ENCODE data around the gene ZGPAT.
"Not testable (repeated sequence)": the region's sequence is repeated elsewhere in the genome, so short reads cannot be mapped to it uniquely, and the experiment has no call there.

The ZGPAT gene

DNA sequence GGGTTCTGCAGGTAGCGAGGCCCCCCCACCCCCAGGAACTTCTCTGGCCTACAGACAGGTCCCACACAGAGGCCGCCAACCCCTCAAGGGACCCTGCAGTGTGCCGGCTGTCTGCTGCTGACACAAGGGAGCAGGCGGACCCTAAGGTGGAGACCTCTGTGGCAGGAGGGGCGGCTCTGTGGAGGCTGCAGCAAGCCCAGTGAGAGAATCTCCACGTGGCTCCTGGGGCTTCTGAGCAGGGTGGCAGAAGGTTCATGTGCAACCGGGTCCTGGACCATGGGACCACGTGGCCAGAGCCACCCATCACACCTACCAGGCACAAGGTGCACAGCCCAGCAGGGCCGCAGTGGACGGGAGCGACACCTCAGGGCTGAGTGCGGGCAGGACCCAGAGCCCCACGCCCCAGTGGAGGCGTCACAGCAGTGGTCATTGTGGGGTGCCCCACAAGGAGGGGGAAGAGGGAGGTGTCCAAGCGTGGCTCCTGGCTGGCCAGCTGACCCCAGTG, 4.3 kb upstream of the ZGPAT start:
- no peak for DNase-seq (ENCODE audit: low read depth)

- DNase-seq (ENCODE audit: low read depth), result no peak
Observed at GRCh38 chr20:63703976-63704748, 3.7 kb upstream of the ZGPAT start.

GRCh38 chr20:63704749-63705117, 3.1 kb upstream of the ZGPAT start:
- no peak for DNase-seq (ENCODE audit: low read depth)

DNA sequence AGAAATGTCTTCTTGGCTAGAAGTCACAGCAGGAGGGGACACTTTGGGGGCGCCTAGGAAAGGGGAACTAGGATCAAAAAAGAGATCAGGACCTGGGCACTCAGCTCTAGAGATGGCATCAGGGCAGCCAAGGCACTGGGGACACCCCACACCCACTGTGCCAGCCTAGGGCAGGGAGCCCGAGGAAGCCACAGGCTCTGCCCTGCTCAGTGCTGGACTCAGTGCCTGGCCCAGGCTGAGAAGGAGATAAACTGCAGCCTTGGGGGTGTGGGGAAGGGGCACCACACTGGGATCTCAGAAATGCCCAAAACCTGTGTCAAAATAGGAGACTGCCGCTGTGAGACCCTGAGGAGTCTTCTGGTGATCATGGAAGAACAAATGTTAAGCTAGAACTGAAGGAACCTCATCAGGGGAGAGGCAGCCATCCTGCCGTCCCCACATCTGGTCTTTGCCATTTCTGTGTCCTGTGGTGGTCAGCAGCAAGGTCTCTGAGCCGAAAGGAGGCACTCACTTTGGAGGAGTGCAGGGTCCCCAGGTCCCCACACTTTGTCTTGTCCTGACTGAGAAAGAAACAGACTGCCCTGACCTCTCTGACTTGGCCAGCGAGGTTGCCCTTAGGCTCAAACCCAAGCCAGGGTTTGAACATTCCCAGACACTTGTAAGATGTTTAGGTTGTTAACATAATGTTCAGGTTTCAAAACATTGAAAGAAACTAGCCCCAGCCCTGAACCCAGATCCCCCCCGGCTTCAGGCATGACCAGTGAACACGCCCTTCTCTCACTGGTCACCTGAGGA, 2.4 kb upstream of the ZGPAT start:
- DNase-seq (ENCODE audit: low read depth), result no peak

DNA sequence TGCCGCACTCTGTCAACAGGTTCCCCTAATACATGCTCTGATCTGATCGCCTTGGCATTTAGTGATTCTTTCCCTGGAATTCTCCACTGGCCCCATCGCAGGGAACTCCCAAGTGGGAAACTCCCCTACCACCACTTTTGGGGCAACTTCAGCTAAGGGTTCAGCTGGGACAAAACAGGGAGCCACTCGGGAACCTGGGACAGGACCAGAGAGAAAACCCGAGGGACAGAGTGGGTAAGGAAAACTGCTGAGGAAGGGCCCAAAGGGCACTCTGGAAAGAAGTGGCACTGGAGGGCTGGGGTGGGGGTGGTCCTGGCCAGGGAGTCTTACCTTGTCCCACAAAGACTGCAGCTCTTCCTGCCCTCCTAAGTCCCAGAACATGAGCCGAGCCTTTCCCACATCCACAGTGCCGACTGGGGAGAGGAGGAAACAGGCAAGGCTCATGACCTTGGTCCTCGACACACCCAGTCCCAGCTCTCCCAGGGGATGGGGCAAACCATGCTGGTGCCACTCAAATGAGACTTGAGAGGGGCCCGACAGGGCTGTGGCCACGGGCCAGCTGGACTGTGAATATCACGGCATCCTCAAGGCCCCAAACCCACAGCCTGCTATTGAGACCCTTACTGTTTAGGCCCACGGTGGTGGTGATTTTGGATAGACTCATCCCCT, 1.7 kb upstream of the ZGPAT start:
- DNase-seq (ENCODE audit: low read depth), result no peak

DNA sequence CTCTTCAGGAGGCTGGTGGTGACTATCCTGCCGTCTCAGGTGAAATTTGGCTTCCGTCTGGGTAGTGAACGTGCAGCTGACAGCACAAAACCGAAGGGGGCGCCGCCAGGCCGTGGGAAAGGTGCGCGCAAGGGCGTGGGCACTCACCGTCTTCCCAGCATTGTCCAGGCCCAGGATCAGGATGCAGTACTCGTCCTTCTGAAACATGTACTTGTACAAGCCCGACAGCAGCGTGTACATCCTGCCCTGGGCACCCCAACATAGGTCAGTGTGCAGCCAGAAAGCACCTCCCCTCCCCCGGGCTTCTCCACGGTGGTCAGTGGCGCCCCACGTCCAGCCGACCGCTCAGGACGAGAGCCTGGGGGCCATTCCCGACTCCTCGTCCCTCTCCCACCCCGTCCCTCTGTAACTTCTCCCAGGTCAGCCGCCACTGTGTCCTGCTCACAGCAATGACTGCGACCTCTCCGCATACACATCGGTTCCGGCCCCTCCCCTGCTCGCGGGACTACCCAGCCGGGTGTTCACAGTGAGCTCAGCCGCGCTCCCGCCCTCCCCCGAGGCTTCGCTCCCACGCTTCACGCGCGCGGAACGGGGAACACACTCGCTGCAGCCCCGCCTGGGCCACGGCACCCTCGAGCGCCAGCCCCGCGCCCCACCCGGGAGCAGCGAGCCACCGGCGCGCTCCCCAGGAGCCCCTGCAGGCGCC, 834 bp upstream of the ZGPAT start:
- DNase-seq (ENCODE audit: low read depth), result peak; percentile 47

DNA sequence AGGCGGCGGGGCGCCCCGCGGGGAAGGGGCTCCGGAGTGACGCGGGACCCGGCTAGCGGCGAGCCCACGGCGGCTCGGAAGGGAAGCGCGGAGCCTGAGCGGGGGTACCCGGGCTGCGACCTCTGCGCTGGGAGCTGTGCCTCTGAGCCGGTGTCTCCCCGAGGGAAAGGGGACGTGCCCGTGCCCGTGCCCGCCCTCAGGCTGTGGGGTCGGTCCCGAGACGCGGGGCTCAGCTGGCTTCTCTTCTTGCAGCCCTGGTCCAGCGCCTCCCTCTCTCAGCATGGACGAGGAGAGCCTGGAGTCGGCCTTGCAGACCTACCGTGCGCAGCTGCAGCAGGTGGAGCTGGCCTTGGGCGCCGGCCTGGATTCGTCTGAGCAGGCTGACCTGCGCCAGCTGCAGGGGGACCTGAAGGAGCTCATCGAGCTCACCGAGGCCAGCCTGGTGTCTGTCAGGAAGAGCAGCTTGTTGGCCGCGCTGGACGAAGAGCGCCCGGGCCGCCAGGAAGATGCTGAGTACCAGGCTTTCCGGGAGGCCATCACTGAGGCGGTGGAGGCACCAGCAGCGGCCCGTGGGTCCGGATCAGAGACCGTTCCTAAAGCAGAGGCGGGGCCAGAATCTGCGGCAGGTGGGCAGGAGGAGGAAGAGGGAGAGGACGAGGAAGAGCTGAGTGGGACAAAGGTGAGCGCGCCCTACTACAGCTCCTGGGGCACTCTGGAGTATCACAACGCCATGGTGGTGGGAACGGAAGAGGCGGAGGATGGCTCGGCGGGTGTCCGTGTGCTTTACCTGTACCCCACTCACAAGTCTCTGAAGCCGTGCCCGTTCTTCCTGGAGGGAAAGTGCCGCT, 686 bp downstream of the ZGPAT start:
- DNase-seq (ENCODE audit: low read depth), result no peak

DNA sequence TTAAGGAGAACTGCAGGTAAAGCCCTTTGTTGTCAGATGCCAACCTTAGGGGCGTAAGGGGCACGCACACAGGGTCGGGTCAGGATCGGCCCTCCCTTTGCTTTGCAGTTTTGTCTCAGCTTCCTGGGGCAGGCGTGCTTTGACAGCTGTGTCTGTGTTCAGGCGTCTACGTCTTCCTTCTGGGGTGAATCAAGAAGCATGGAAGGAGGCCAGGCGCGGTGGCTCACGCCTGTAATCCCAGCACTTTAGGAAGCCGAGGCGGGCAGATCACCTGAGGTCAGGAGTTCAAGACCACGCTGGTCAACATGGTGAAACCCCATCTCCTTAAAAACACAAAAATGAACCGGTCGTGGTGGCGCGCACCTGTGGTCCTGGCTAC, 1.3 kb downstream of the ZGPAT start:
- no peak for DNase-seq (ENCODE audit: low read depth)

DNA sequence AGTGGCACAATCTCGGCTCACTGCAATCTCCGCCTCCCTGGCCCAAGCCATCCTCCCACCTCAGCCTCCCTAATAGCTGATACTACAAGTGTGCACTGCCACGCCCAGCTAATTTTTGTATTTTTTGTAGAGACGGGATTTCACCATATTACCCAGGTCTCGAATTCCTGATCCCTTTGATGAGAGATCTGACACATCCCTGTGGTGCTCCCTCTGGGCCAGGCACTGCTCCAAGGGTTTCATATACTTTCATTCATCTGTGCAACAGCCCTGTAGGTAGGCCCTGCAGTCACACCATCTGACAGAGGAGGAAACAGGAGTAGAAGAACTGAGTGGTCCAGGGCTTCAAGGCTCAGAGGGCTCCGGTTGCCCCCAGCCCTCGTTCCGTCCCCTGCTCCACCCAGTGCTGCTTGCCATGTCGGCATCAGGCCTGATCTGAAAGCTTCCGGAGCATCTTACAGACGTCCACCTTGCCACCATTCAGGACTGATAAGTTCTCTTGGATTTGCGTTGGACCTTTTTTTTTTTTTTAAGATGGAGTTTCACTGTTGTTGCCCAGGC, 3.3 kb downstream of the ZGPAT start:
- DNase-seq (ENCODE audit: low read depth), result no peak

DNA sequence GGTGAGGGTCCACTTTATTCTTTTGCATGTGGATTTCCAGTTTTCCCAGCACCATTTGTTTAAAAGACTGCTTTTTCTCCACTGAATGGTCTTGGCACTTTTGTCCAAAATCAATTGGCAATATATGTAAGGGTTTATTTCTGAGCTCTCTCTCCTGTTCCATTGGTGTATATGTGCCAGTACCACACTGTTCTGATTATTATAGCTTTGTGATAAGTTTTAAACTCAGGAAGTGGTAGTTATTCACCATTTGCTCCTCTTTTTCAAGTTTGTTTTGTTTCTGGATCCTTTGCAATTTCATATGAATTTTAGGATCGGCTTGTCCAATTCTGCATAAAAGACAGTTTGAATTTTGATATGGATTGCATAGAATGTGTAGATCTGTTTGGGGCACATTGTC, 4.4 kb downstream of the ZGPAT start:
- DNase-seq (ENCODE audit: low read depth), result no peak

DNA sequence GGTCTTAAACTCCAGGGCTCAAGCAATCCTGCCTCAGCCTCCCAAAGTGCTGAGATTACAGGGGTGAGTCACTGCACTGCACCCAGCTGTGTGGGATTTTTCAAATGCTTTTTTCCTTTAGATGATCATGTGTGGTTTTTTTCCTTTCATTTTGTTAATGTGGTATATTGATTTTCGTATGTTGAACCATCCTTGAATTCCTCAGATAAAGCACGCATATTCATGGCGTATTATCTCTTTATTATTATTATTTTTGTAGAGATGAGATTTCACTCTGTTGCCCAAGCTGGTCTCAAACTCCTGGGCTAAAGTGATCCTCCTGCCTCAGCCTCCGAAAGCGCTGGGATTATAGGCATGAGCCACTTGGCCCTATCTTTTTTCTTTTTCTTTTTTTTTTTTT, 7.0 kb downstream of the ZGPAT start:
- no peak for DNase-seq (ENCODE audit: low read depth)

DNA sequence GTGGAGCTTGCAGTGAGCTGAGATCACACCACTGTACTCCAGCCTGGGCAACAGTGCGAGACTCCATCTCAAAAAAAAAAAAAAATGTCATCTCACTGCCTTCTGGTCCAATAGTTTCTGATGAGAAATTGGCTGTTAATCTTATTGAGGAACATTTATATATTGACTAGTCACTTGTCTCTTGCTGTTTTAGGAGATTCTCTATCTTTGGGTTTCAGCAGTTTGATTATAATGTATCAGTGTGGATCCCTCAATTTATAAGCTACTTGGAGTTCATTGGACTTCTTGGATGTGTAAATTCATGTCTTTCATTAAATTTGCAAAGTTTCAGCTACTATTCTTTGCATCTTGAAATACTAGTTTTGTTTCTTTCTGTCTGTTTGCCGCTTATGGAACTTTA, 11.2 kb downstream of the ZGPAT start:
- DNase-seq (ENCODE audit: low read depth), result no peak

- DNase-seq (ENCODE audit: low read depth), result not testable (repeated sequence)
Observed at GRCh38 chr20:63722967-63723622, 15.3 kb downstream of the ZGPAT start.

DNA sequence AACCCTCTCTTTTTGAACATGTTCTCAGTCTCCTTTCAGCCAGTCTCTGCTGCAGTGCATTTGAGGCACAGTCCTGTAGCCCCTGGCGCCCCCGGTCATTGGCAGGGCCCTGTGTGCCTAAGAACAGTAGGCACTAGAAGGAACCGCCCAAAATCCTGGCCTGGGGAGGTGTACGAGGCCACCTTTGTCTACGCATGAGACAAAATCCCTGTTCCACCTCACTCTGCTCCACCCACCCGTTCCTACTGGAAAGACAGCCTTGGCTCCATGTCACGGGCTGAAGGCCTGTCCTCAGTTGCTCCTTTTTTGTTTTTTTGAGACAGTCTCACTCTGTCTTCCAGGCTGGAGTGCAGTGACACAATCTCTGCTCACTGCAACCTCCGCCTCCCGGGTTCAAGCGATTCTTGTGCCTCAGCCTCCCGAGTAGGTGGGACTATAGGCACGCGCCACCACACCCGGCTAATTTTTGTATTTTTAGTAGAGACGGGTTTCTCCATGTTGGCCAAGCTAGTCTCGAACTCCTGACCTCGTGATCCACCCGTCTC, 22.4 kb downstream of the ZGPAT start:
- not testable (repeated sequence) for DNase-seq (ENCODE audit: low read depth)

DNA sequence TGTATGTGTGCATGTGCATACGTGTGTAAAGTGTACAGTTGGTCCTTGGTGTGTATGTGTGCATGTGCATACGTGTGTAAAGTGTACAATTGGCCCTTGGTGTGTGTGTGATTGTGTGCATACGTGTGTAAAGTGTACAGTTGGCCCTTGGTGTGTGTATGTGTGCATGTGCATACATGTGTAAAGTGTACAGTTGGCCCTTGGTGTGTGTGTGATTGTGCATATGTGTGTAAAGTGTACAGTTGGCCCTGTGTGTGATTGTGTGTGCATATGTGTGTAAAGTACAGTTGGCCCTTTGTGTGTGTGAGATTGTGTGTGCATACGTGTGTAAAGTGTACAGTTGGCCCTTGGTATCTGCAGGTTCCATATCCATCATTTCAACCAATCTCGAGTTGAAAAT, 23.6 kb downstream of the ZGPAT start:
- no peak for DNase-seq (ENCODE audit: low read depth)

- no peak for DNase-seq (ENCODE audit: low read depth)
Observed at GRCh38 chr20:63732118-63733095, 24.6 kb downstream of the ZGPAT start.

GRCh38 chr20:63733117-63733516, 25.3 kb downstream of the ZGPAT start:
- DNase-seq (ENCODE audit: low read depth), result no peak

DNA sequence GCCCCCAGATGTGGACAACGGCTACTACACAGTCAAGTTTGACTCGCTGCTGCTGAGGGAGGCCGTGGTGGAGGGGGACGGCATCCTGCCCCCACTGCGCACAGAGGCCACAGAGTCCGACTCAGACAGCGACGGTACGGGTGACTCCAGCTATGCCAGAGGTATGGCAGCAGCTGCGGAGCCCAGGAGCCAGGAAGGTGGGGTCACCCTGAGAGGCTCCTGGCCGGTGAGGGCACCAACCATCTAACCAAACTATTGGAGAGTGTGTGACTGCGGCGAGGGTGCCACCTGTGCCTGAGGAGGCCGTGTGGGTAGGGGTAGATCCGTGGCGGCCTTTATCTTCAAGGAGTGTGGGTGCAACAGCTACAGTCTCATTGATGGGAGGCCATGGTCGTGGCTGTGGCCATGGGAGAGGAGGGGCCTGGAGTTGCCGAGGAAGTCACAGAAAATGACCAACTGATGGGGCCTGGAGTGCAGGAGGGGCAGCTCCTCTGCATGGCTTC, 25.8 kb downstream of the ZGPAT start:
- no peak for DNase-seq (ENCODE audit: low read depth)
